HL-60/S4 (cell line): ENCODE data around the gene NEUROD2.
"Not testable (repeated sequence)": the region's sequence is repeated elsewhere in the genome, so short reads cannot be mapped to it uniquely, and the experiment has no call there.

ENCODE experiments used
- in situ Hi-C: fragments of 300-500 bp; cut with MboI; formaldehyde crosslinking; loops from 2 replicates; pipeline ENCODE4 v1.14.3; 2022; ENCODE audit warnings: low sequenced_read_pairs

NEUROD2 gene

DNA sequence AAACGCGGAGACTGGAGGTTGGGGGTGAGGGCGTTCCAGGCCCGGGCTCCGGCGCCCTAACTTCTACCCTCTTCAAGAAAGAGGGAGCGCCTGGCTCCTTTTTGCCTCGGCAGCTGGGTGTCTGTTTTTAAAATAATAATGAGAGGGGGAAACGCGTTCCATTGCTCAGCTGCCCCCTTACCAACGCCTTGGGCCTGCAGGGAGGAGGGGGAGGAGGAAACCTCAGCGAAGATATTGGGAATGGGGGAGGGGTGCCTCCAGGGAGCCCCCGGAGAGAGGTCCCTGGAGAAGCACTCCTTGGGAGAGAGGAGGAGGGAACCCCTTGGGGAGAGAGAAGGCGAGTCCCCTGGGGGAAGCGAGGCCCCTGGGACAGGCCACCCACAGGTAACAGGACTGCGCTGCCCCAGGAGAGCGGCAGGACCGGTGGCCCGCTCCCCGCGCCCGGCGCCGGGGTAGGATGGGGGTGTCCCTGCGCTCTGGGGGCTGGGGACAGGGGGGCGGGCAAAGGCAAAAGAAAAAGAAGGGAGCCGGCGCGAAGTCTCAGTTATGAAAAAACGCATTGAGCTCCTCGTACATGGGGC lies 2.7 kb downstream of the NEUROD2 start:
- in situ Hi-C loops: no loop called here

DNA sequence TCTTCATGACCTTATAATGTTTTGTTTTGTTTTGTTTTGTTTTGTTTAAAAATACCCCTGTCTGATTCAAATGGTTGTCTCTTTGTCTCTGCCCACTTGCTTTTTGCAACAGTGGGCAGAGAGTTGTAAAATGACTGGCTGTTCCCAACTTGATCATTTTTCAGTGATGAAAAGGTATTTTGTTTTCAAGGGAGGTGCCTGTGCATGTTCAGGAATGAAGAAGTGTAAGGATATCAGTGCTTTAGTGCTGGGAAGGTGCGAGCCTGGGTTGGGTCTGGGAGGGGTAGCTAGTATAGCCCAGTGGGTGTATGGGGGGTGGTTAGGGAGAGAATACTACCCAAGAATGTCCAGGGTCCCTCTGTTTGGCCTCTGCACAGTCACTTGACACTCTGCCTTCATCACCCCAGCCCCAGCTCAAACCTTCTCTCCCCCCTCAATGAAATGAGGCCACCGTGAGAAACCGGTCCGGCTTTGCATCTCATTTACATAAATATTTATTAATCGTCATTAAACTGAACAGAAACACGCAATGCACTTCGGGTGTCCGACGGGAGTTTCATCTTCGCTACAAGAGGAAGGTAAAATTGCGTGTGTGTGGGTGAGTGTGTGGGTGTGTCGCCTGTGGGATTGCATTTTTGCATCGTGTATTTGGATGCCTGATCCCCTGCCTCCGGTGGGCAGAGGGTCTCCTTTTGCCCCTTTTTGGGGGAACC lies 4.3 kb downstream of the NEUROD2 start:
- in situ Hi-C loops: no loop called here

DNA sequence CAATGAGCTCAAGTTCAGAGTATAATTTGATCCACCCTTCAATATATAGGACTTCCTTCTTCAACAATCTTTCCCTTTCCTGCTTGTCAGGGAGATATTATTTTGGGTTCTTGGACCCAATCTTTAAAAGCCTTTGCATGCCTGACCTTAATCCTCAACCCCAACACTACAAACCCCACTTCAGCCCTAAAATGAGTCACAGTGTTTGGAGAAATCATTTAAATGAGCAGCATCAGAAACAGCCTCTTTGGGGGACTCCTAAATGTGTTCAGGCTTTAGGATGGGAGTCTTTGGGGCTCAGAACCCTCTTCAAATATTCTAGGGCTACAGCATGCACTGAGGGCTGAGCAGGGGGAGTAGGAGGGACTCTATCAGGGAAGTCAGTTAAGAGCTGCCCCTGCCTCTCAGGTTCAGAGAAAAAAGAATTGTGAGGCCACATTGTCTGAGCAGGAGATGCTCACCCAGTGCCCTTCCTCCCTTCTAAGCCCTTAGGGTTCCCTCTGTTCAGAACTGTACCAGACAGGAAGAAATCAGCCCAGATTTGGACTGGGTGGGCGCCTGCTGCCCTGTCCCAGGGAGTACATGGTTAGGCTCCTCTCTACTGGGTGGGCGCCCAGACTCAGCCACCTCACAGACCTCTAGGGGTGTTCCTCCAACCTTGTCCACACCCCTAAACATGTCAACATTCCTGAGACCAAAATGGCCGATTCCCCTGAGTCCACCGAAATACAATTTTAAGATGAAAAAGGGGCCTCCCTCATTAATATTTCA lies 5.0 kb downstream of the NEUROD2 start:
- in situ Hi-C loops: no loop called here

DNA sequence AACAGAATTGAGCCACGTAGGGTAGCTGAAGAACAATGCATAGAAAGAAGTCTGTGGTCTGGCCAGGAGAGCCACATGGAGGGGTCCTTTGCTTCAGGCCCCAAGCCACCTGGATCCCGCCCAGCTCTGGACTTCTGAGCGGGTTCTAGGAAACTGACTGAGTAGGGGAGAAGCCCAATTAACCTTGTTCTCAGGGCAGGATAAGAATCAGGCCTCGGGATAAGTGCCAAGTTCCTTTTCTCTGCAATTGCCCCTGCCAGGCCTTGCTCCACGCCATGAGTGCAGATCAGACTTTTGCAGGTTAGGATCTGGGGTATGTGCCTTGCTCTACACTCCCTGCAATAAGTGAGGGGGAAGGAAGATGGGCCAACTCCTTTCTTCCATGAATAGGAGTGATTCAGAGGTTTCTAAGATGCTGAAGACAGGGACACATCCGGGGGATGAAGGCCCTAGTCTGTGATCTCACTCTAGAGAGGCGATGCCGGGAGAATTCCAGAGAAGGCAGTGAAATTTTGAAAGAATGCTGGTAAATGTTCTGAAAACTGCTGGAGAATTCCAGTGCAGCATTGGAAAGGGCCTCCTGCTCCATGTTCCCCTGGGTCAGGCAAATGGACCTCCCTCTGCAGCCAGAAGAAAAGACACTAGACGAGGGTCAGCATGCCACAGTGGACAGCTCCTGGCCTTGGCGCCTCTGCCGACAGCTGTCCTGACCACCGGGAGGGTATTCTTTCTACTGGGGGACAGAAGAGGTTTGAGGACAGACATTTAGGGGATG lies 5.8 kb downstream of the NEUROD2 start:
- in situ Hi-C loops: no loop called here

DNA sequence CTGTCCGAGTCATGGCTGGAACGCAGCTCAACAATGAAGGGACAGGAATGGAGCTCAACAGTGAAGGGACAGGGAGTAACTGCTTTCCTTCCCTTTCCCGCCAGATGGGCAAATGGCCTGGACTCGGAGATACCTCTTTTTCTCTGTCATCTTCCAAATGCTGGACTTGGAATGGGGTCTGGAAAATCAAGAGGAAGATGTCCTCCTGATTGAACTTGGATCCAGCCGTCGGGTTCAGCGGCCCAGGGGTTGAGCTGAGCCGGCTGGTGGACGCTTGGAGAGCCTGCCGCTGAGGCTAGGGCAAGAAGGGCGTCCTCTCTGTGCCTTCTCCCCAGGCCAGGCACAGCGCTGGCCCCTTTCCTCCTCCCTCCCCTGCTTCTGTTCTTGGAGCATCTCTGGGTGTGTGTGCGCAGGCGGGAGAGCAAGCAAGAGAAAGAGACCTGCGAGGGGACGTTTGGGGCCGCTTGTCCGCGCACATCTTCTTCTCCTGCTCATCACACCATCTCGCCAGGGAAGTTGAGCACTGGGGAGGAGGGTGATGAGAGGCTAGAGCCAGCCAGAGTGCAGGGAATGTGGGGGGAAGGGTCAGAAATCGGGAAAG lies 6.6 kb downstream of the NEUROD2 start:
- in situ Hi-C loops: no loop called here

DNA sequence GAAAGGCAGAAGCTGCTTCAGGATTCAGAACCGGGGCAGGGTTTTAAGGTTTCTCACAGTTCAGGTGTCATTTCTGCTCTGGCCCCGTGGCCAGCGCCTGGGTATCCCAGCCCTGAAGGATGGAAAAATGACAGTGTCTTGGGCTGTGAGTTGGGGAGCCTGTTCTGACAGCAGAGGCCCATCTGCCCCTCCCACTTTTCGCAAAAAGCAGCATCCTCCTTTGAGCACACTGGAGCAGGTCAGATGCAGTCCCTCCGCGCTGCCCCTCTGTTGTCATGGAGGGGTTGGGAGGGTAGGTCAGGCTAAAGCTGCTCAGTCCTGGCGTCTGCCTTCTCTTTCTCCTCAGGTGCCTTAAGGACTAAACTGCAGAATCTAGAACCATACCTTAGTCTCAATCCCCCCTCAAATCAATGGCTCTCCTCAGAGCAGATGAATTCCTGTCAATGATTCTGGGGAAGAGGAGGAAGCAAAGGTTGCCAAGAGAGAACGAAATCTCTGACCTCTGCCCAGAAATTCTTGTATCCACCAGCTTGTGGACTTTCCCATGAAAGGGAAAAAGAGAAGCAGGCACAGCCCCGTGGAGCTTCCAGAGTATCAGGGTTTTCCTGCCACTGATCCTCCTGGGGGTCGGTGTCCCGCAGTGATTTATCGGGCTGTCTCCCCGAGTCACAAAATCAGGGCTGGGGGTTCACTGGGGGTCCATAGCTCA lies 7.3 kb downstream of the NEUROD2 start:
- in situ Hi-C loops: no loop called here

DNA sequence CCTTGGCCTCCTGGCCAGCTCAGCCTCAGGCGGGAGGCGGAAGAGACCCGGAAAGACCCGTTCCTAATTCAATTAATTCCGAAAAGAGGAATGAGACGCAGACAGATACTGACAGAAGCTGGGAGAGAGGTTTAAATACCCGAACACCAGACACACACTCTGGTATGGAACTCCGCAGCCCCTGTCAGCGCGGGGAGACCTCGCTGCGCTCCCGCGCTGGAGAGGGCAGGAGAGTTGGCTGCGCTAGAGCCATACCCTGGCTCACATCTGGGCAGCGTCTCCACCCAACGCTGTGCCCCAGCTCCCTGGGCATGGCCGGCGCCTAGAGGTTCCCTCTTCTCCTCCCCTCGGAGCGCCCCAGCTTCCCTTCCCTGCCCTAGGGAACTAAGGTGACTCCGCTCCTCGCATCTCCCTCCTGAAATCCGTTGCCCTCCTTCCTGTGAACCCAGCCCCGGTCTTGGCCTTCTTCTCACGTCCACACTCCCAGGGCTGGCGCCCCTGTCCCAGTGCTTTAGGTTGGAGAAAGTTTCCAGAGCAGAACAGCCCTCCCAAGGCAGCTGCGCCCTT lies 8.0 kb downstream of the NEUROD2 start:
- in situ Hi-C loops: no loop called here

DNA sequence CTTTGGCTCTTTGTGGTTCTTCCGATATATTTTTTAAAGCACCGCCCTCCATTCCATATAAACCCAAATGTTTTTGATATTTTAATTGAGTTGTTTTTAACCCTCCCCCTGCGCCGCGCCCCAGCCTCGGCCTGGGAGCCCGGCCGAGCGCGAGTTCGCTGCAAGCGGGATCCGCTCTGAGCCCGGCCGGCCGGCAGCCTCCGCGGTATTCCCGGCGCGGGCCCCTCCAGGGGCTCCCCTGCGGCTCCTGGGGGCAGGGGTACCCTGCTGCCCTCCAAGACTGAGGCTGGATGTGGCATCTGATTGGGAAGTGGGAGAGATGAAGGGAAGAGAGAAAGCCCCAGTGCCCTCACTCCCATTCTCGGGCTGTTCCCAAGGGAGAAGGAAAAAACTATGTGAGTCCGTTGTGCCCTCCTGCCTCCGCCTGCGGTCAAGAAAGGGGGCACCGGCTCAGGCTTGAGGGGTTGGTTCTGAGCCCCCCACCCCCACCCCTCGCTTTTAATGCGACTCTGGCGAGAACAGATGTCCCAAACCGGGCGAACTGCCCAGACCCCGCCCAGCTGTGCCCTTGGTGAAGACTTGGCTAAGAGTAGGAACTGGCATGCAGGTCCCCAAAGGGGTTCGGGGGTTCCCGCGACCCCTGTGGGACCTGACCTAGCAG lies 8.6 kb downstream of the NEUROD2 start:
- in situ Hi-C loops: no loop called here

DNA sequence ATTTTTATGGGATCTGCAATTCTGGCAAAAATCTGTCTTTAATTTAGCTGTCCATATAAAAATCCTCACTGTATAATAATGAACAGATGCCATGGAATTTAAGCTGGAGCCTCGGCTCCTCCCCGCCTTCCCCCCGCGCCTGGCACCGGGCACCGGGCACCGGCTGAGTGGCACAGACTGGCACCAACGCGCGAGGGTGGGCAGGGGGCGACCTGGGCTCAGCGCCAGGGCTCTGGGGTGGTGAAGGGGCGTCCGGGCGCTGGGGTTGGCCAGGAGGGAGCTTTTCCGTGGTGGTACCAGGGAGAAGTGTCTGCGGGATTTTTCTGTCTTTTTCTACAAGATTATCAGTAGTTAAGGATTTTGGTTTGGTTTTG lies 9.1 kb downstream of the NEUROD2 start:
- in situ Hi-C loops: no loop called here

DNA sequence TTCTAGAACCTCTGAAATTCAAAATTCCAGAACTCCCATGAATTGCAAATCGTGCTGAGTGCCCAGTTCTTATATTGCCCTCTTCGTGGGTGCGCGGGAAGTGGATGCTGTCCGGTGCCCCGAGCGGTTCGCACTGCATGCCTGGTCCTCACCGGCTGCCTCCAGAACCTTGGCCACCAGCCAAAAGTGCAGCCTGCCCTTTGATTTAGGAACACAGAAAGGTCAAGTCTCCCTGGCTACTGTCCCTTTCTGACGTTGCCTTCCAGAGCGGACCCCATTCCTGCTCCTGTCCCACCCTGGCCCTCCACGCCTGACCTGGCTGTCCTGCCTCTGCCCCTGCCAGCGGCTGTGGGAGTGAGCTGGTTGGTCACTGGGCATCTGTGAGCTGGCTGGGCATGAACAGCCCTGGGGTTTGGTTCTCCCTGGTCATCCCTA lies 9.7 kb downstream of the NEUROD2 start:
- in situ Hi-C loops: no loop called here

DNA sequence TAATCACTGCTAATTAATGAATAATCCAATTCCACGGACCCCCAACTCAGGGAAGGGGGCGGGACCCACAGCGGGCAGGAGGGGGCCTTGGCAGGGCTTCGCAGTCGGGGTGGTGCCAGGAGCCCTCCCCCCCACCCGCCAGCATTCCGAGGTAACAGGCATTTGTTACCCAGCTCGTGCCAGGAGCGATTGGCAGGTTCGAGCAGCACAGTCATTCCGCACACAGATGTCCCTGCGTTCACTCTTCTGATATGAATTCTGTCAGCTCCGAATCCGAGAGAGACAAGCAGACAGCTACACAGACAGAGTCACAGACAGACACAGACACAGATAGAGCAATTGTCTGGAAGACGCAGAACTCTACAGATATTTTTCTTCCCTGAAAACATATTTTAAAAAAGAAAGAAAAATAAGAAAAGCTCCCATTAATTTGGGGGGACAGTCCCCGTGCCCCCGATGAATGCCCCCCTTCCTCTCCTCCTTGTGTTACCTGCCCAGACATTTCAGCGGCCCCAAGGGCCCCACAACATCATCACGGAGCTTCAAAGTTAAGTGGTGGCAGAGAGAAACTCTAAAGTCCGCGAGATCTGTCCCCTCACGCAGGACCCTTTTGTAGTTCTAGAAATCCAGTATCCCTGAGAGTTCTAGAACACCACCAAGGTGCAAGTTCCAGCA lies 10.2 kb downstream of the NEUROD2 start:
- in situ Hi-C loops: no loop called here

DNA sequence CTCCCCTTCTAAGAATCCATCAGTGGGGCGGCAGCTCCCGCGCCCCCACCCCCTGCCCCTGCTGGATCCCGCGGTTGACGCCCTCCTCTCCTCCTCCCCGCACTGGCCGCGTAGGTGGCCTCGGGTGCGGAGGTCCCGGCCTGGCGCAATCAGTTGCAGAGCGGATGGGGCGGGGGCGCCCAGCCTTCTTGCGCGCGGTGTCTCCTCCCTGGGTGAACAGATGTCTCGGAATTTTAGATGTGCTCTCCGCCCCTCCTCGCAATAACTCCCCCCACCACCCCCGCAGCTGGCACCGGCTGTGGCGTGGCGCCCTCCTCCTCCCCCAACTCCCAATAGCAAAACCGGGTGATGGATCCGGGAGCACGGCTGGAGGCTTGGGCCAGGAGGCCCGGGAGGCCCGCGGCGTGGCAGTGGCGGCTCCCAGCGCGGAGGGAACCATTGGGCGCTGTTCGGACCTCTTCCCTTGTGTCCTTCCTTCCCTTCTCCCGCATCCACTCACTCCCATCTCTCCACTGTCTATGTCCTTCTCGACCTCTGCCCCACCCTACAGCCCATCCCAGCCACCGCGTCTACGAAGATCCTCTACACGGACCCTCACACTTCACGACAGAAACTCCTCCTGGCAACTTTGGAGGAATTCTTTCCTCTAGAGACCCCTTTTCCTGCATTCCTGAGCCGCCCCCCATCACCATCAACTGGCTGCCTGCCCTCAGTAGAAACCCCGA lies 11.0 kb downstream of the NEUROD2 start:
- in situ Hi-C loops: no loop called here

DNA sequence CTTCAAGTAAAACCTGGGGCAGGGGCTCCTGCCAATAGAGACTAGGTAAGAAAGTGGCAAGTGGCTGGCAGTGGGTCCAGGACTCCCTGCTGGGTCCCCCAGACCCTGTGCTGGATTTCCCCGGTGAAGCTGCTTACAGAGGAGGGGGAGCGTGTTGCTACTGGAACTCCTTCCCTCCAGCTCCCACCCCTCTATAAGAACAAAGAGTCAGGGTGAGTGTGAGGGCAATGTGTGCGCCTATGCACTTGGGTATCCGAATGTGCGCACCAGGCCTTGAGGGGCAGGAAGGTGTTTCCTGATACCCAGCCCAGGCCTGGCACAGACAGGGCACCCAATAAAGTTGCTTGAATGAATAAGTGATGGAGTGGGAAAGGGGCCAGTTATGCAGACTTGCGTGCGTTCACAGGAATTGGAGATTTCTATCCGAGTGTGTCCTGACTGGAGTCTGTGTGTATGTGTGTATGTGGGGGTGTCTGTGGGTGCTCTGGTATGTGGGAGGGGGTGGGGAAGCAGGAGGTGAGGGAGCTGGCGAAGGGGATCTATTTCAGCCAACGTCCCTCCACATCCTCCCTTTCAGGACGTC lies 11.7 kb downstream of the NEUROD2 start:
- in situ Hi-C loops: no loop called here

DNA sequence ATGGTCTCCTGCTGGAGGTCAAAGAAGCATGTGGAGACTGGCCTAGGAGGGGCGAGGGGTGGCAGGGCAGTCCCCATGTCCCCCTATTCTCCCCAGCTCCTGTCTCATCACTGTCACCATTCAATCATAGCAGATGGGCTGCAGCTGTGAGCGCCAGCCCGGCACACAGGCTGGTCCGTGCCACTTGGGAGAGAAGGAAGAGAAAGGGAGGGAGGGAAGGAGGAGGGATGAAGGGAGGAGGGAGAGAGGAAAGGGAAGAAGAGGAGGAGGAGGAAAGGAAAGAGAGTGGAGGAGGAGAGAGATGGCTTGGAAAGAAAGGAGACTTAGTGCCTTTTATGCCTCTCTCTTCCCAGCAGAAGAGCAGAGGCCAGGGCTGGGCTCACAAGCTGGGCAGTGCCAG lies 12.4 kb downstream of the NEUROD2 start:
- in situ Hi-C loops: no loop called here

DNA sequence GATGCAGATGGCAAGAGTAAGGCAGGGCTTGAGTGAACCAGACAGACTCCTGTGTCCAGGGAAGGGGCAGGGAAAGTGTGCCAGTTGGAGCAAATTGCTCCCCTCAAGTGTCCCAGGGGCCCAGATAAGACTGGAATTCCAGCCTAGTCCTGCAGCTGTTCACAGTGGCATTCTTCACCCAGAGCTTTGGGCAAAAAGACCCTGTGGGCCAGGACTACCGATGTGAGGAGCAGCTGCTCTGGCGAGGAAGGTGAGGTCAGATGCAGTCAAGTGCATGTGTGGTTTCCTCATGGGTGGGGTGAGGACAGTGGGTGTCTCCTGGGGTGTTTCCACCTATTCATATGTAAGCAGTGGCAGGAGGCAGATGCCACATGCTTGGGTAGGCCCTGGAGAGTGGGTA lies 14.3 kb downstream of the NEUROD2 start:
- in situ Hi-C loops: no loop called here

DNA sequence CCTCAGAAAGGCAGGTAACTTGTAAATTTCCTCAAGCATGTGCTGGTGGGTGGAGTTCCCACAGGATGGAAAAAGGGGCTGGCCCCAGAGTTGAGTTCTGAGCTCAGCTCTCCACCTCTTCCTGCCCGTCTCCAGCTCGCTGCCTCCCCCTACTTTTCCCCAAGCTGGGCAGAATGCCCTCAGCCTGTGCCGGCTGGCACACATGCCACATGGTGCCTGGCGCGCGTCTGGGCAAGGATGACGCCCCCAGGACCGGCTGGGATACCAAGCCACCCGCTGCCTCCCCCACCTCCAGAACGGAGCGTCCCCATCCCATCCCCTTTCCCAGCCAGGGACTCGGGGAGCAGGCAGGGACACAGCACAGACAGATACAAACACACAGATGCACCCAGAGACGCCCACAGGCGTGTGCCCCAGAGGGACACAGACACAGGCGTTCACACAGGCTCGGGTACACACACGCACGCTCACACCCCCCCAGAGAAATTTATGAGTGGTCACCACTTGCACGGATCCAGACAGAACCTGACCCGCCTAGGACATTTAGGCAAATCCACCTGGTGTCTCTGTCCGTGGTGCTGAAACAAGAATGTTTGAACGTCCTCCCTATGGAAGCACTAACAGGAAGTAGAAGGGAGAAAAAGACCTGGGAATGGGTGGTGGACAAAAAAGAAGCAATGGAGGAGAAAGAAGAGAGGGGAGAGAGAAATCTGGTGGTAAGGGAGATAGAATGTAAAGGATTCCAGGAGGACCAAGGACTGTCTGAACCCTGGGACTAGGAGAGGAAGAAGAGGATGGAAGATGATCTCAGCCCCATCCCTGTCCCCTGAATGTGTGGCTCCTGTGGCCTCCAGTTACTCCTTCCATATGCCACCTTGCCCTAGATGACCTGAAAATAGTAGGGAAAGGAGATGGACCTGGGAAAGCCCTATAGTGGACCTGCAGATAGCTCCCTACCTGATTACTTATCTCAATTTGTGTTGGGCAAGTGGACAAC lies 15.5 kb downstream of the NEUROD2 start:
- in situ Hi-C loops: no loop called here

DNA sequence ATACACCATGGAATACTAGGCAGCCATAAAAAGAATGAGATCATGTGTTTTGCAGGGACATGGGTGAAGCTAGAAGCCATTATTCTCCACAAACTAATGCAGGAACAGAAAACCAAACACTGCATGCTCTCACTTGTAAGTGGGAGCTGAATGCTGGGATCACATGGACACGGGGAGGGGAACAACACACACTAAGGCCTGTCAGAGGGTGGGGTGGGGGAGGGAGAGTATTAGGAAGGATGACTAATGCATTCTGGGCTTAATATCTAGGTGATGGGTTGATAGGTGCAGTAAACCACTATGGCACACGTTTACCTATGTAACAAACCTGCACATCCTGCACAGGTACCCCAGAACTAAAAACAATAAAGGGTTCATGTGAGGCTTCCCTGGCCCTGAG lies 17.5 kb downstream of the NEUROD2 start:
- in situ Hi-C loops: not testable (repeated sequence)
